ENCODE results near the gene KDM8.

DNA sequence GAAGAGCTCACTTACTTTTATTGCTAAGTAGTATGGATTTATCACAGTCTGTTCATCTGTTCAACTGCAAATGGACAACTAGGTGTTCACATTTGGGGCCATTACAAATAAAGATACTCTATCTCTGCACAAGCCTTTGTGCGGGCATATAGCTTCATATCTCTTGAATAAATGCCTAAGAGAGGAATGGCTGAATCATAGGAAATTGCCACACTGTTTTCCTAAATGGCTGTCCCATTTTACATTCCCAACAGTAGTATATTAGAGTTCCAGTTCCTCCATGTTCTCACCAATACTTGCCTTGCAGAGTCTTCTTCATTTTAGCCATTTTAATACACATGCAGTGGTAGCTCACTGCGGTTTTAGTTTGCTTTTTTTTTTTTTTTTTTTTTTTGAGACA lies 44.7 kb downstream of the KDM8 start:
- TF ChIP-seq, protein P1, sequence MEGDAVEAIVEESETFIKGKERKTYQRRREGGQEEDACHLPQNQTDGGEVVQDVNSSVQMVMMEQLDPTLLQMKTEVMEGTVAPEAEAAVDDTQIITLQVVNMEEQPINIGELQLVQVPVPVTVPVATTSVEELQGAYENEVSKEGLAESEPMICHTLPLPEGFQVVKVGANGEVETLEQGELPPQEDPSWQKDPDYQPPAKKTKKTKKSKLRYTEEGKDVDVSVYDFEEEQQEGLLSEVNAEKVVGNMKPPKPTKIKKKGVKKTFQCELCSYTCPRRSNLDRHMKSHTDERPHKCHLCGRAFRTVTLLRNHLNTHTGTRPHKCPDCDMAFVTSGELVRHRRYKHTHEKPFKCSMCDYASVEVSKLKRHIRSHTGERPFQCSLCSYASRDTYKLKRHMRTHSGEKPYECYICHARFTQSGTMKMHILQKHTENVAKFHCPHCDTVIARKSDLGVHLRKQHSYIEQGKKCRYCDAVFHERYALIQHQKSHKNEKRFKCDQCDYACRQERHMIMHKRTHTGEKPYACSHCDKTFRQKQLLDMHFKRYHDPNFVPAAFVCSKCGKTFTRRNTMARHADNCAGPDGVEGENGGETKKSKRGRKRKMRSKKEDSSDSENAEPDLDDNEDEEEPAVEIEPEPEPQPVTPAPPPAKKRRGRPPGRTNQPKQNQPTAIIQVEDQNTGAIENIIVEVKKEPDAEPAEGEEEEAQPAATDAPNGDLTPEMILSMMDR (IDR thresholded peaks at IDR 0.05; ENCODE audit: low read length) = no peak
- TF ChIP-seq EZH2 (optimal IDR thresholded peaks at IDR 0.05; ENCODE audit: low read depth, low read length) (no peak), EZH2phosphoT487 (IDR thresholded peaks at IDR 0.05; ENCODE audit: low read length) (no peak)
